Hepatocyte (in vitro differentiated cells): ENCODE results near the gene KLB. TPM values are rescaled to one million over a fixed set of nuclear protein-coding genes. Genes with fewer than 3 reads are reported as not detected.
A peak's percentile ranks its signal among the peaks of the same experiment; 100 is the strongest.
"Not testable (repeated sequence)": the region's sequence is repeated elsewhere in the genome, so short reads cannot be mapped to it uniquely, and the experiment has no call there.

Experiments used
- DNase-seq: peaks from one replicate; pipeline ENCODE4 v3.0.0-alpha.2; 2016; ENCODE audit warnings: low spot score
- H2AFZ ChIP-seq: fragments of 200-600 bp; sonication (generic); 2 replicates; pipeline ENCODE4 v1.6.0; 2016; ENCODE audit warnings: antibody characterized with exemption, mild to moderate bottlenecking
- H3K27ac ChIP-seq: fragments of 200-600 bp; sonication (generic); 2 replicates; pipeline ENCODE4 v1.5.1; 2016; ENCODE audit warnings: mild to moderate bottlenecking
- H3K27me3 ChIP-seq: fragments of 200-600 bp; sonication (generic); 2 replicates; pipeline ENCODE4 v1.6.1; 2016
- H3K36me3 ChIP-seq: fragments of 200-600 bp; sonication (generic); replicated peaks from 2 replicates; pipeline ENCODE4 v1.5.1; 2016; ENCODE audit warnings: low read depth; ENCODE audit not compliant: insufficient read depth
- H3K4me1 ChIP-seq: fragments of 200-600 bp; sonication (generic); 2 replicates; pipeline ENCODE4 v1.5.1; 2016; ENCODE audit warnings: mild to moderate bottlenecking, moderate library complexity; ENCODE audit not compliant: insufficient read depth
- H3K4me2 ChIP-seq: fragments of 200-600 bp; sonication (generic); 2 replicates; pipeline ENCODE4 v1.6.0; 2016
- H3K4me3 ChIP-seq: fragments of 200-600 bp; sonication (generic); 2 replicates; pipeline ENCODE4 v1.5.1; 2016; ENCODE audit warnings: mild to moderate bottlenecking
- H3K79me2 ChIP-seq: fragments of 200-600 bp; sonication (generic); 2 replicates; pipeline ENCODE4 v1.6.0; 2017; ENCODE audit warnings: mild to moderate bottlenecking
- H3K9me2 ChIP-seq: fragments of 200-600 bp; sonication (generic); replicated peaks from 2 replicates; pipeline ENCODE4 v1.6.0; 2017; ENCODE audit warnings: mild to moderate bottlenecking; ENCODE audit not compliant: insufficient read depth
- H3K9me3 ChIP-seq: fragments of 200-600 bp; sonication (generic); 2 replicates; pipeline ENCODE4 v1.5.1; 2016; ENCODE audit warnings: low read depth, mild to moderate bottlenecking
- H4K20me1 ChIP-seq: fragments of 200-600 bp; sonication (generic); 2 replicates; pipeline ENCODE4 v1.6.0; 2016; ENCODE audit warnings: mild to moderate bottlenecking; ENCODE audit not compliant: insufficient read depth, poor library complexity, severe bottlenecking
- EZH2 ChIP-seq: fragments of 200-600 bp; sonication (generic); IDR thresholded peaks from 2 replicates; pipeline ENCODE4 v1.6.1; 2016; ENCODE audit warnings: antibody characterized with exemption, mild to moderate bottlenecking, borderline replicate concordance
- EZH2phosphoT487 ChIP-seq: fragments of 200-600 bp; sonication (generic); IDR thresholded peaks from one replicate; pipeline ENCODE4 v1.6.1; 2018; ENCODE audit warnings: antibody characterized with exemption, mild to moderate bottlenecking, low read depth, moderate library complexity; ENCODE audit not compliant: unreplicated experiment, severe bottlenecking
- WGBS: methylation state at CpG from one replicate; pipeline ENCODE4 v1.1.6; 2016; ENCODE audit warnings: low lambda C conversion rate; ENCODE audit errors: missing lambda C conversion rate; 5-methylcytosine and 5-hydroxymethylcytosine counted together
- polyA plus RNA-seq: library from polyadenylated mRNA; unstranded; fragments of >200 nt; fragmentation: Nextera tagmentation; extraction: Ambion mirVana; gene quantifications from 2 replicates; pipeline ENCODE4 v1.2.1, GENCODE V29; 2016
- total RNA-seq: library from RNA; depleted of rRNA; stranded (reverse); fragments of >200 nt; gene quantifications from 2 replicates; pipeline ENCODE4 v1.2.3, GENCODE V29; 2014
- TF ChIP-seq, protein P1 (sequence below): fragments of 200-600 bp; sonication (generic); IDR thresholded peaks from 2 replicates; pipeline ENCODE4 v1.5.1; 2016; ENCODE audit warnings: antibody characterized with exemption, mild to moderate bottlenecking; ENCODE audit not compliant: poor library complexity

The KLB gene
- total and polyA plus RNA-seq, 2 experiments from 2014 or later, result 11.5 to 18.2 TPM

DNA sequence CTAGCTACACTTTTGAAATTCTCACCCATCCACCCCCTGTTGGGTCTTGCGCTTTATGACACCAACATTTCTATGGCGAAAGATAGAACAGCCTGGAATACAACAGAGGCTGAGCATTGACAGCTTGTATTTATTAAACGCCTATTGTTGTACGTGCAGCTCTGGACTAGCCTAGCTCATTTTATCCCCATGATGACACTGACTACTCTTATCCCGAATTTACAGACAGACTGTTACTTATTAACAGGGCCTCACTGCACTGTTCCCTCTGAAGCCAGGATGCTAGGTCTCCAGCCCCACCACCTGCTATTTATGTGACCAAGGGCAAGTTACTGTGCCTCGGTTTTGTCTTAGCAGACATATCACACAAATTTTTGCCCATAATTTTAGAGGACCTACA, 39.6 kb upstream of the KLB start:
- no peaks in the 10 kb centered on the region for H3K27me3 ChIP-seq
- H3K4me3 ChIP-seq, result no peak overlapping the region
- peaks cover 6% of the 10 kb centered on the region for H3K4me1 ChIP-seq
- 78% methylated on average over 6 of the region's 6 CpGs for WGBS
- H3K27ac ChIP-seq, result no peak overlapping the region
- H2AFZ ChIP-seq, result no peak overlapping the region
- no peaks in the 10 kb centered on the region for H3K9me3 ChIP-seq
- H3K36me3 ChIP-seq, result no peaks in the 10 kb centered on the region
- DNase-seq, result peak; percentile 23
- H3K4me2 ChIP-seq, result peak overlapping the region; percentile 79
- H3K9me2 ChIP-seq, result no peaks in the 10 kb centered on the region
- TF ChIP-seq EZH2phosphoT487, result no peak
- TF ChIP-seq EZH2, result no peak
- H4K20me1 ChIP-seq, result no peaks in the 10 kb centered on the region
- peaks cover 37% of the 10 kb centered on the region for H3K79me2 ChIP-seq

- Histone ChIP-seq H3K79me2 (peaks cover 16% of the 10 kb centered on the region), H4K20me1 (no peaks in the 10 kb centered on the region), H3K27me3 (no peaks in the 10 kb centered on the region), H3K36me3 (no peaks in the 10 kb centered on the region), H3K4me3 (no peak overlapping the region), H2AFZ (no peak overlapping the region), H3K9me2 (no peaks in the 10 kb centered on the region), H3K4me1 (peaks cover 5% of the 10 kb centered on the region), H3K4me2 (no peak overlapping the region), H3K9me3 (no peaks in the 10 kb centered on the region), H3K27ac (no peak overlapping the region)
- 79% methylated on average over 4 of the region's 4 CpGs for WGBS
- no peak for TF ChIP-seq EZH2
- TF ChIP-seq EZH2phosphoT487, result no peak
- TF ChIP-seq, protein P1, sequence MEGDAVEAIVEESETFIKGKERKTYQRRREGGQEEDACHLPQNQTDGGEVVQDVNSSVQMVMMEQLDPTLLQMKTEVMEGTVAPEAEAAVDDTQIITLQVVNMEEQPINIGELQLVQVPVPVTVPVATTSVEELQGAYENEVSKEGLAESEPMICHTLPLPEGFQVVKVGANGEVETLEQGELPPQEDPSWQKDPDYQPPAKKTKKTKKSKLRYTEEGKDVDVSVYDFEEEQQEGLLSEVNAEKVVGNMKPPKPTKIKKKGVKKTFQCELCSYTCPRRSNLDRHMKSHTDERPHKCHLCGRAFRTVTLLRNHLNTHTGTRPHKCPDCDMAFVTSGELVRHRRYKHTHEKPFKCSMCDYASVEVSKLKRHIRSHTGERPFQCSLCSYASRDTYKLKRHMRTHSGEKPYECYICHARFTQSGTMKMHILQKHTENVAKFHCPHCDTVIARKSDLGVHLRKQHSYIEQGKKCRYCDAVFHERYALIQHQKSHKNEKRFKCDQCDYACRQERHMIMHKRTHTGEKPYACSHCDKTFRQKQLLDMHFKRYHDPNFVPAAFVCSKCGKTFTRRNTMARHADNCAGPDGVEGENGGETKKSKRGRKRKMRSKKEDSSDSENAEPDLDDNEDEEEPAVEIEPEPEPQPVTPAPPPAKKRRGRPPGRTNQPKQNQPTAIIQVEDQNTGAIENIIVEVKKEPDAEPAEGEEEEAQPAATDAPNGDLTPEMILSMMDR, result no peak
- DNase-seq, result no peak
These were observed 37.4 kb upstream of the KLB start for GRCh38 chr4:39369301-39369700.

- H3K36me3 ChIP-seq, H2AFZ ChIP-seq, H3K9me3 ChIP-seq: not testable (repeated sequence)
These were observed 35.5 kb upstream of the KLB start for GRCh38 chr4:39371209-39371608.

GRCh38 chr4:39375478-39375877, 31.3 kb upstream of the KLB start:
- no peak overlapping the region for H3K4me2 ChIP-seq
- no peak overlapping the region for H2AFZ ChIP-seq

More at GRCh38 chr4:39371209-39371608, 35.5 kb upstream of the KLB start:
- H3K4me3 ChIP-seq, H3K9me2 ChIP-seq, H4K20me1 ChIP-seq, H3K4me1 ChIP-seq, H3K27me3 ChIP-seq, H3K27ac ChIP-seq, DNase-seq, H3K79me2 ChIP-seq, H3K4me2 ChIP-seq: not testable (repeated sequence)
- 89% methylated on average over 6 of the region's 6 CpGs for WGBS

DNA sequence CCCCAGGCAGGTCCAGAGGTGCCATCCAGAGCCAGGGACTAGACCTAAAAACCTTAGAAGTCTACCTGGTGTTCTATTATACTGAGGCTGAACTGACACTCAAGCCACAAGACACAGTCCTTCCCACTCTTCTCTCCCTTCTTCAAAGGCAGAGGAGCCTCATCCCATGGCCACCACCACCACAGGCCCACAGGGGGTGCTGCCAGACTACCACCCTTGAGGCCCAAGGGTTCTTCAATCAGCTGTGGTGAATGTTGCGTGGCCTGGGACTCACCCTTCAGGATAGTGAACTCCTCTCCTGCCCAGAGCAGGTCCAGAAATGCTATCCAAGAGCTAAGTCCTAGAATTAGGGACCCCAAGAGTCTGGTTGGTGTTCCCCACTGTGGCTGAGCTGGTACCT, 23.0 kb upstream of the KLB start:
- no peak overlapping the region for H2AFZ ChIP-seq
- no peak overlapping the region for H3K27ac ChIP-seq
- H4K20me1 ChIP-seq, result no peaks in the 10 kb centered on the region
- no peaks in the 10 kb centered on the region for H3K9me2 ChIP-seq
- TF ChIP-seq, protein P1, result no peak
- TF ChIP-seq EZH2phosphoT487, result no peak
- no peak for DNase-seq
- H3K4me2 ChIP-seq, result no peak overlapping the region
- H3K4me1 ChIP-seq, result no peaks in the 10 kb centered on the region
- no peaks in the 10 kb centered on the region for H3K36me3 ChIP-seq
- no peaks in the 10 kb centered on the region for H3K27me3 ChIP-seq
- no peaks in the 10 kb centered on the region for H3K9me3 ChIP-seq
- no peak overlapping the region for H3K4me3 ChIP-seq
- WGBS, result 90% methylated on average over 1 of the region's 1 CpG
- no peaks in the 10 kb centered on the region for H3K79me2 ChIP-seq

More at GRCh38 chr4:39375478-39375877, 31.3 kb upstream of the KLB start:
- no peak for DNase-seq
- no peak for TF ChIP-seq EZH2phosphoT487
- Histone ChIP-seq H3K79me2 (no peaks in the 10 kb centered on the region), H3K27ac (no peak overlapping the region), H3K27me3 (no peaks in the 10 kb centered on the region), H4K20me1 (no peaks in the 10 kb centered on the region), H3K4me3 (no peak overlapping the region), H3K4me1 (no peaks in the 10 kb centered on the region), H3K9me2 (no peaks in the 10 kb centered on the region), H3K36me3 (no peaks in the 10 kb centered on the region), H3K9me3 (no peaks in the 10 kb centered on the region)
- 74% methylated on average over 4 of the region's 4 CpGs for WGBS
